ENCODE measurements around the gene CDKAL1.

The CDKAL1 gene

DNA sequence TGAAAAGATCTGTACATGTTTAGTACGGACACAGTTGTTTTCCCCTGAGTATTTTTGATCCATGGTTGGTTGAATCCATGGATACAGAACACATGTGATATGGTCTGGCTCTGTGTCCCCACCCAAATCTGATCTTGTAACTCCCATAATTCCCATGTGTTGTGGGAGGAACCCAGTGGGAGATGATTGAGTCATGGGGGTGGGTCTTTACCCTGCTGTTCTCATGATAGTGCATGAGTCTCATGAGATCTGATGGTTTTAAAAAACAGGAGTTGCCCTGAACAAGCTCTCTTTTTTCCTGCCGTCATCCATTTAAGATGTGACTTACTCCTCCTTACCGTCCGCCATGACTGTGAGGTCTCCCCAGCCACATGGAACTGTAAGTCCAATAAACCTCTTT is 139.2 kb downstream of the CDKAL1 start:
- no peak overlapping the region for H3K4me2 ChIP-seq (ENCODE audit: insufficient read depth, low read length)
- H3K9ac ChIP-seq (ENCODE audit: low read depth, low read length), result no peak overlapping the region
- no peaks in the 10 kb centered on the region for H3K9me3 ChIP-seq (ENCODE audit: insufficient read depth, low read length, severe bottlenecking)
- TF ChIP-seq EZH2 (IDR thresholded peaks at IDR 0.05; ENCODE audit: borderline replicate concordance, low read depth, low read length, severe bottlenecking), result no peak
- TF ChIP-seq, protein P1, sequence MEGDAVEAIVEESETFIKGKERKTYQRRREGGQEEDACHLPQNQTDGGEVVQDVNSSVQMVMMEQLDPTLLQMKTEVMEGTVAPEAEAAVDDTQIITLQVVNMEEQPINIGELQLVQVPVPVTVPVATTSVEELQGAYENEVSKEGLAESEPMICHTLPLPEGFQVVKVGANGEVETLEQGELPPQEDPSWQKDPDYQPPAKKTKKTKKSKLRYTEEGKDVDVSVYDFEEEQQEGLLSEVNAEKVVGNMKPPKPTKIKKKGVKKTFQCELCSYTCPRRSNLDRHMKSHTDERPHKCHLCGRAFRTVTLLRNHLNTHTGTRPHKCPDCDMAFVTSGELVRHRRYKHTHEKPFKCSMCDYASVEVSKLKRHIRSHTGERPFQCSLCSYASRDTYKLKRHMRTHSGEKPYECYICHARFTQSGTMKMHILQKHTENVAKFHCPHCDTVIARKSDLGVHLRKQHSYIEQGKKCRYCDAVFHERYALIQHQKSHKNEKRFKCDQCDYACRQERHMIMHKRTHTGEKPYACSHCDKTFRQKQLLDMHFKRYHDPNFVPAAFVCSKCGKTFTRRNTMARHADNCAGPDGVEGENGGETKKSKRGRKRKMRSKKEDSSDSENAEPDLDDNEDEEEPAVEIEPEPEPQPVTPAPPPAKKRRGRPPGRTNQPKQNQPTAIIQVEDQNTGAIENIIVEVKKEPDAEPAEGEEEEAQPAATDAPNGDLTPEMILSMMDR (IDR thresholded peaks at IDR 0.05; ENCODE audit: borderline replicate concordance, extremely low read depth, low read length, poor library complexity, severe bottlenecking), result no peak
- H3K4me1 ChIP-seq (ENCODE audit: insufficient read depth, low read length), result no peaks in the 10 kb centered on the region
- ATAC-seq (ENCODE audit: insufficient read depth, low read depth), result no peak
- no peaks in the 10 kb centered on the region for H3K27me3 ChIP-seq (ENCODE audit: insufficient read depth, low read length, poor library complexity)
- H3K36me3 ChIP-seq (ENCODE audit: insufficient read depth, low read length), result no peaks in the 10 kb centered on the region
- H2AFZ ChIP-seq (ENCODE audit: low read depth, low read length), result no peak overlapping the region
- H3K79me2 ChIP-seq (ENCODE audit: insufficient read depth, low read length), result peaks cover 5% of the 10 kb centered on the region; the same call in 1 of the 2 replicates
- H3K27ac ChIP-seq (ENCODE audit: low read length), result no peak overlapping the region
- no peak for DNase-seq
- 0 out of 2 replicates have a peak, but pooled peaks cover 2% of the 10 kb centered on the region for H4K20me1 ChIP-seq (ENCODE audit: insufficient read depth, low read length)
- no peak overlapping the region for H3K4me3 ChIP-seq (ENCODE audit: low read depth in 1 of 2, low read length in 2 of 2)

GRCh38 chr6:20674664-20675063 is 140.4 kb downstream of the CDKAL1 start:
- Histone ChIP-seq H3K4me2 (ENCODE audit: insufficient read depth, low read length) (no peak overlapping the region), H3K79me2 (ENCODE audit: insufficient read depth, low read length) (peaks cover 6% of the 10 kb centered on the region; the same call in 1 of the 2 replicates), H3K9ac (ENCODE audit: low read depth, low read length) (no peak overlapping the region), H3K27ac (ENCODE audit: low read length) (no peak overlapping the region), H3K4me1 (ENCODE audit: insufficient read depth, low read length) (no peaks in the 10 kb centered on the region), H3K4me3 (ENCODE audit: low read depth in 1 of 2, low read length in 2 of 2) (no peak overlapping the region), H3K36me3 (ENCODE audit: insufficient read depth, low read length) (no peaks in the 10 kb centered on the region), H4K20me1 (ENCODE audit: insufficient read depth, low read length) (no peaks in the 10 kb centered on the region), H3K9me3 (ENCODE audit: insufficient read depth, low read length, severe bottlenecking) (no peaks in the 10 kb centered on the region), H3K27me3 (ENCODE audit: insufficient read depth, low read length, poor library complexity) (no peaks in the 10 kb centered on the region), H2AFZ (ENCODE audit: low read depth, low read length) (no peak overlapping the region)
- TF ChIP-seq, protein P1 (IDR thresholded peaks at IDR 0.05; ENCODE audit: borderline replicate concordance, extremely low read depth, low read length, poor library complexity, severe bottlenecking), result no peak
- no peak for TF ChIP-seq EZH2 (IDR thresholded peaks at IDR 0.05; ENCODE audit: borderline replicate concordance, low read depth, low read length, severe bottlenecking)
- DNase-seq (no peak), ATAC-seq (ENCODE audit: insufficient read depth, low read depth) (no peak)

GRCh38 chr6:20678831-20679352 is 144.6 kb downstream of the CDKAL1 start:
- Histone ChIP-seq H4K20me1 (ENCODE audit: insufficient read depth, low read length) (no peaks in the 10 kb centered on the region), H3K9me3 (ENCODE audit: insufficient read depth, low read length, severe bottlenecking) (no peaks in the 10 kb centered on the region), H3K27ac (ENCODE audit: low read length) (no peak overlapping the region), H3K4me2 (ENCODE audit: insufficient read depth, low read length) (no peak overlapping the region), H3K4me3 (ENCODE audit: low read depth in 1 of 2, low read length in 2 of 2) (no peak overlapping the region), H2AFZ (ENCODE audit: low read depth, low read length) (no peak overlapping the region), H3K36me3 (ENCODE audit: insufficient read depth, low read length) (no peaks in the 10 kb centered on the region), H3K9ac (ENCODE audit: low read depth, low read length) (no peak overlapping the region), H3K4me1 (ENCODE audit: insufficient read depth, low read length) (peaks cover 3% of the 10 kb centered on the region; the same call in 1 of the 2 replicates), H3K79me2 (ENCODE audit: insufficient read depth, low read length) (peaks cover 14% of the 10 kb centered on the region; the same call in 1 of the 2 replicates), H3K27me3 (ENCODE audit: insufficient read depth, low read length, poor library complexity) (no peaks in the 10 kb centered on the region)
- no peak for TF ChIP-seq EZH2 (IDR thresholded peaks at IDR 0.05; ENCODE audit: borderline replicate concordance, low read depth, low read length, severe bottlenecking)
- TF ChIP-seq, protein P1 (IDR thresholded peaks at IDR 0.05; ENCODE audit: borderline replicate concordance, extremely low read depth, low read length, poor library complexity, severe bottlenecking), result no peak
- ATAC-seq (ENCODE audit: insufficient read depth, low read depth), result no peak
- no peak for DNase-seq

Measured in DND-41 (cell line).